PC-3 (cell line): ENCODE data around the gene ARHGAP27. TPM values are rescaled to one million over a fixed set of nuclear protein-coding genes. Genes with fewer than 3 reads are reported as not detected.

Experiments used
- ATAC-seq: fragments of 200-7000 bp; cut with Tn5 transposase; 2 replicates; pipeline ENCODE4 v1.9.1; 2020; ENCODE audit warnings: mild to moderate bottlenecking, moderate library complexity
- BruUV-seq: library from RNA; stranded (reverse); fragments of 400-500 nt; replicated peaks from 2 replicates; lab custom pipeline; 2021; lab: Mats Ljungman, UMichigan
- CTCF ChIA-PET: fragments of 300-600 bp; sonication (Branson Sonifier 250); formaldehyde crosslinking; loops from one replicate; lab custom pipeline; 2022; ENCODE audit warnings: antibody characterized with exemption; lab: Charles Lee
- POLR2A ChIA-PET: fragments of 300-600 bp; sonication (Branson Sonifier 250); formaldehyde crosslinking; loops from one replicate; lab custom pipeline; 2022; ENCODE audit warnings: antibody characterized with exemption; ENCODE audit not compliant: unreplicated experiment; lab: Charles Lee
- DNase-seq: peaks from one replicate; pipeline ENCODE4 v3.0.0-alpha.2; 2015
- H2AFZ ChIP-seq: fragments of 300-600 bp; sonication (generic); 2 replicates; pipeline ENCODE4 v1.6.0; 2016; ENCODE audit warnings: antibody characterized with exemption, low read length
- H3F3A ChIP-seq: fragments of 300-600 bp; sonication (generic); one replicate; pipeline ENCODE4 v1.6.0; 2017; ENCODE audit warnings: antibody characterized with exemption, low read length, control low read depth, mild to moderate bottlenecking; ENCODE audit not compliant: unreplicated experiment
- H3K27ac ChIP-seq: fragments of 300-600 bp; sonication (generic); 2 replicates; pipeline ENCODE4 v1.5.1; 2016; ENCODE audit warnings: mild to moderate bottlenecking, low read length
- H3K27me3 ChIP-seq: fragments of 300-600 bp; sonication (generic); 2 replicates; pipeline ENCODE4 v1.6.1; 2016; ENCODE audit warnings: low read length, mixed read lengths
- H3K36me3 ChIP-seq: fragments of 300-600 bp; sonication (generic); 2 replicates; pipeline ENCODE4 v1.6.1; 2016; ENCODE audit warnings: low read depth, mixed run types, low read length, mixed read lengths
- H3K4me1 ChIP-seq: fragments of 300-600 bp; sonication (generic); 2 replicates; pipeline ENCODE4 v1.5.1; 2016; ENCODE audit warnings: low read length; ENCODE audit not compliant: insufficient read depth
- H3K4me2 ChIP-seq: fragments of 300-600 bp; sonication (generic); 2 replicates; pipeline ENCODE4 v1.6.0; 2016; ENCODE audit warnings: low read length
- H3K4me3 ChIP-seq: fragments of 300-600 bp; sonication (generic); 2 replicates; pipeline ENCODE4 v1.5.1; 2016; ENCODE audit warnings: mild to moderate bottlenecking, low read length, mixed read lengths
- H3K79me2 ChIP-seq: fragments of 300-600 bp; sonication (generic); 2 replicates; pipeline ENCODE4 v1.6.1; 2017; ENCODE audit warnings: low read length, mixed read lengths
- H3K9ac ChIP-seq: fragments of 300-600 bp; sonication (generic); 2 replicates; pipeline ENCODE4 v1.6.0; 2016; ENCODE audit warnings: mild to moderate bottlenecking, low read length
- H3K9me2 ChIP-seq: fragments of 300-600 bp; sonication (generic); replicated peaks from 2 replicates; pipeline ENCODE4 v1.6.1; 2016; ENCODE audit warnings: mixed run types, low read length, mixed read lengths
- H3K9me3 ChIP-seq: fragments of 300-600 bp; sonication (generic); 2 replicates; pipeline ENCODE4 v1.6.1; 2016; ENCODE audit warnings: low read length, mixed read lengths
- H4K20me1 ChIP-seq: fragments of 300-600 bp; sonication (generic); 2 replicates; pipeline ENCODE4 v1.6.1; 2016; ENCODE audit warnings: low read length, mixed read lengths
- CTCF ChIP-seq: fragments of 300-600 bp; sonication (generic); conservative IDR thresholded peaks from 2 replicates; pipeline ENCODE4 v1.5.1; 2017; ENCODE audit warnings: antibody characterized with exemption, low read depth, mild to moderate bottlenecking, low read length
- EZH2 ChIP-seq: fragments of 300-600 bp; sonication (generic); IDR thresholded peaks from one replicate; pipeline ENCODE4 v1.6.1; 2017; ENCODE audit warnings: antibody characterized with exemption, mild to moderate bottlenecking, low read length; ENCODE audit not compliant: unreplicated experiment
- EZH2phosphoT487 ChIP-seq: fragments of 300-600 bp; sonication (generic); IDR thresholded peaks from 2 replicates; pipeline ENCODE4 v1.6.1; 2018; ENCODE audit warnings: mild to moderate bottlenecking, antibody characterized with exemption, low read length, borderline replicate concordance
- intact Hi-C: fragments of 100-400 bp; cut with micrococcal nuclease; formaldehyde crosslinking; loops from 2 replicates; pipeline ENCODE4 v1.9.0; 2023
- total RNA-seq: library from RNA; depleted of rRNA; stranded (reverse); fragments of >200 nt; gene quantifications from 2 replicates; pipeline ENCODE4 v1.2.3, GENCODE V29; 2014

Gene ARHGAP27
- total RNA-seq, 1 experiment from 2014 or later: 119 TPM

GRCh38 chr17:45382226-45382625 lies 50.4 kb downstream of the ARHGAP27 start:
- H3K9ac ChIP-seq: no peak overlapping the region
- DNase-seq: no peak
- ChIA-PET CTCF (interaction anchor here (1.5 kb wide), 1 partner anchor 99 kb away, joined by 4 read pairs; no protein-coding TSS in a partner anchor), POLR2A (no interaction called here)
- H3K4me3 ChIP-seq: no peak overlapping the region
- no peak overlapping the region for H2AFZ ChIP-seq
- intact Hi-C loops: no loop called here
- no peaks in the 10 kb centered on the region for H3K79me2 ChIP-seq
- H3K9me2 ChIP-seq: no peaks in the 10 kb centered on the region
- H3K27me3 ChIP-seq: no peaks in the 10 kb centered on the region
- H3K9me3 ChIP-seq: no peaks in the 10 kb centered on the region
- no peak overlapping the region for H3K4me2 ChIP-seq
- H3K36me3 ChIP-seq: no peaks in the 10 kb centered on the region
- no peaks in the 10 kb centered on the region for H3F3A ChIP-seq
- H3K4me1 ChIP-seq: peaks cover 14% of the 10 kb centered on the region
- no peaks in the 10 kb centered on the region for H4K20me1 ChIP-seq
- no peak overlapping the region for H3K27ac ChIP-seq
- no peak for ATAC-seq
- TF ChIP-seq CTCF (no peak), EZH2phosphoT487 (no peak), EZH2 (no peak)
- BruUV-seq: no TSS peak

GRCh38 chr17:45380991-45381390 lies 51.7 kb downstream of the ARHGAP27 start:
- no peak overlapping the region for H2AFZ ChIP-seq
- H3K9me3 ChIP-seq: no peaks in the 10 kb centered on the region
- H3K9ac ChIP-seq: no peak overlapping the region
- H3K36me3 ChIP-seq: no peaks in the 10 kb centered on the region
- H3F3A ChIP-seq: no peaks in the 10 kb centered on the region
- TF ChIP-seq EZH2: no peak
- TF ChIP-seq CTCF: no peak
- TF ChIP-seq EZH2phosphoT487: no peak
- H3K27ac ChIP-seq: no peak overlapping the region
- no peak overlapping the region for H3K4me3 ChIP-seq
- POLR2A ChIA-PET: interaction anchor here (0.6 kb wide), 1 partner anchor 66 kb away, joined by 3 read pairs; no protein-coding TSS in a partner anchor
- CTCF ChIA-PET: interaction anchor here (0.6 kb wide), 2 partner anchors 64 to 167 kb away, joined by 3 read pairs; partner anchors contain the start of gene MAP3K14
- no TSS peak for BruUV-seq
- peaks cover 14% of the 10 kb centered on the region for H3K4me1 ChIP-seq
- H3K4me2 ChIP-seq: no peak overlapping the region
- no peaks in the 10 kb centered on the region for H4K20me1 ChIP-seq
- DNase-seq: no peak
- ATAC-seq: no peak
- intact Hi-C loops: no loop called here
- no peaks in the 10 kb centered on the region for H3K9me2 ChIP-seq
- H3K79me2 ChIP-seq: no peaks in the 10 kb centered on the region
- no peaks in the 10 kb centered on the region for H3K27me3 ChIP-seq

- H3K4me1 ChIP-seq: peaks cover 11% of the 10 kb centered on the region
- no peak overlapping the region for H3K4me3 ChIP-seq
- H3K9me2 ChIP-seq: no peaks in the 10 kb centered on the region
- no peaks in the 10 kb centered on the region for H3K36me3 ChIP-seq
- H3K27ac ChIP-seq: no peak overlapping the region
- no peaks in the 10 kb centered on the region for H4K20me1 ChIP-seq
- BruUV-seq: no TSS peak
- H3K9me3 ChIP-seq: no peaks in the 10 kb centered on the region
- no peaks in the 10 kb centered on the region for H3F3A ChIP-seq
- intact Hi-C loops: no loop called here
- CTCF ChIA-PET: interaction anchor here (0.6 kb wide), 1 partner anchor 63 kb away, joined by 3 read pairs; the partner anchor contains the start of gene MAP3K14
- DNase-seq (no peak), ATAC-seq (no peak)
- no peaks in the 10 kb centered on the region for H3K79me2 ChIP-seq
- no peaks in the 10 kb centered on the region for H3K27me3 ChIP-seq
- no peak overlapping the region for H3K9ac ChIP-seq
- TF ChIP-seq EZH2: no peak
- TF ChIP-seq CTCF: no peak
- TF ChIP-seq EZH2phosphoT487: no peak
- POLR2A ChIA-PET: interaction anchor here (0.6 kb wide), 1 partner anchor 65 kb away, joined by 3 read pairs; no protein-coding TSS in a partner anchor
- no peak overlapping the region for H2AFZ ChIP-seq
- H3K4me2 ChIP-seq: no peak overlapping the region
Measured at GRCh38 chr17:45380046-45380765, 52.5 kb downstream of the ARHGAP27 start.
